Measurements from ENCODE around the gene GRM3.

GRM3 gene

DNA sequence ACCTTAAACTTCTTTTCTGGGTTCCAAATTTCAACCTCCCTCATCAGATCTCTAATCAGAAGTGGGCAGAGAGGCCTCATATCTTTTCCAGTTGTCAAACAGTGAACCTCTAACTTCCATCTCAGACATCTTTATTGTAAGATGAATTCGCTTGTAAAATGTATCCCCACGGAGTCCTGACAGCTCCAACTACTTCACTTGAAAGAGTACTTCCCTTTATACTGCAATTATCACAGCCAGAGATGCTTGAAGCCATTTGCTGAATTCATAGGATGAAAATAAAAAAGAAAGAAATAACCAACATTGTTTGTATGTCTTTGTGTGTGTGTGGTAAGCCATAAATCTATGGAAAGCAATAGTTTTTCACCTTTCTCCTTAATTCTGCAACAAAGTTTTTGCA lies 175.2 kb downstream of the GRM3 start:
- no peak overlapping the region for H3K27ac ChIP-seq (replicated peaks; ENCODE audit: low read length)
- peaks cover 0 to 3% of the 10 kb centered on the region in 2 donors for H3K9me3 ChIP-seq (replicated peaks in 1 of 2; ENCODE audit: control insufficient read depth in 2 of 2, insufficient read depth in 1 of 2, low read depth in 1 of 2, low read length in 2 of 2)
- no peak overlapping the region for H3K14ac ChIP-seq (ENCODE audit: low read length)
- no peak overlapping the region for H3K4ac ChIP-seq (ENCODE audit: low read length)
- no peaks in the 10 kb centered on the region for H3K36me3 ChIP-seq (replicated peaks in 1 of 2; ENCODE audit: control insufficient read depth in 2 of 2, insufficient read depth in 2 of 2, low read length in 2 of 2)
- H2BK15ac ChIP-seq (ENCODE audit: low read length) = no peak overlapping the region
- H2BK5ac ChIP-seq (ENCODE audit: low read length) = no peak overlapping the region
- H3K27me3 ChIP-seq (ENCODE audit: control insufficient read depth in 3 of 3, insufficient read depth in 3 of 3, low read depth in 1 of 3, low read length in 3 of 3) = no peaks in the 10 kb centered on the region
- H4K91ac ChIP-seq (ENCODE audit: low read depth, low read length, poor library complexity) = no peak overlapping the region
- H4K8ac ChIP-seq (ENCODE audit: low read depth, low read length) = no peak overlapping the region
- peaks cover 0 to 2% of the 10 kb centered on the region in 2 donors for H3K4me1 ChIP-seq (ENCODE audit: control insufficient read depth in 2 of 2, insufficient read depth in 1 of 2, low read depth in 1 of 2, low read length in 2 of 2)
- no peaks in the 10 kb centered on the region for H3K79me1 ChIP-seq (ENCODE audit: low read depth, low read length)
- WGBS, 2 donors (ENCODE audit: extremely low coverage in 2 of 2, insufficient read length in 2 of 2, insufficient replicate concordance in 1 of 2) = no CpG with 5 or more reads among the region's 2 CpGs
- H2BK12ac ChIP-seq (ENCODE audit: low read length) = no peak overlapping the region
- no peak overlapping the region for H2BK120ac ChIP-seq (ENCODE audit: low read depth, low read length)
- no peak overlapping the region for H3K4me2 ChIP-seq (ENCODE audit: insufficient read depth, low read length, poor library complexity, severe bottlenecking)
- no peak overlapping the region for H2AFZ ChIP-seq (ENCODE audit: low read length)
- H3K18ac ChIP-seq (ENCODE audit: low read length) = no peak overlapping the region
- H3K9ac ChIP-seq (ENCODE audit: low read depth, low read length, poor library complexity) = no peak overlapping the region
- no peak for DNase-seq (ENCODE audit: low spot score)
- H3K4me3 ChIP-seq (ENCODE audit: low read length in 2 of 2) = no peak overlapping the region
- no peak overlapping the region for H3K23ac ChIP-seq (ENCODE audit: low read depth, low read length, poor library complexity)
- no peak overlapping the region for H2AK5ac ChIP-seq (ENCODE audit: low read depth, low read length)

- H3K9ac ChIP-seq (ENCODE audit: low read depth, low read length, poor library complexity) = no peak overlapping the region
- H4K8ac ChIP-seq (ENCODE audit: low read depth, low read length) = no peak overlapping the region
- H3K4ac ChIP-seq (ENCODE audit: low read length) = no peak overlapping the region
- no peak overlapping the region for H3K18ac ChIP-seq (ENCODE audit: low read length)
- no peak overlapping the region for H2BK12ac ChIP-seq (ENCODE audit: low read length)
- H3K36me3 ChIP-seq (replicated peaks in 1 of 2; ENCODE audit: control insufficient read depth in 2 of 2, insufficient read depth in 2 of 2, low read length in 2 of 2) = no peaks in the 10 kb centered on the region
- no peak overlapping the region for H2AK5ac ChIP-seq (ENCODE audit: low read depth, low read length)
- H3K4me3 ChIP-seq (ENCODE audit: low read length in 2 of 2) = no peak overlapping the region
- no peak overlapping the region for H3K27ac ChIP-seq (replicated peaks; ENCODE audit: low read length)
- H3K4me2 ChIP-seq (ENCODE audit: insufficient read depth, low read length, poor library complexity, severe bottlenecking) = no peak overlapping the region
- H3K14ac ChIP-seq (ENCODE audit: low read length) = no peak overlapping the region
- WGBS, 2 donors (ENCODE audit: extremely low coverage in 2 of 2, insufficient read length in 2 of 2, insufficient replicate concordance in 1 of 2) = no CpG with 5 or more reads among the region's 2 CpGs
- no peaks in the 10 kb centered on the region for H3K9me3 ChIP-seq (replicated peaks in 1 of 2; ENCODE audit: control insufficient read depth in 2 of 2, insufficient read depth in 1 of 2, low read depth in 1 of 2, low read length in 2 of 2)
- no peak for DNase-seq (ENCODE audit: low spot score)
- H2BK120ac ChIP-seq (ENCODE audit: low read depth, low read length) = no peak overlapping the region
- H2BK5ac ChIP-seq (ENCODE audit: low read length) = no peak overlapping the region
- H2BK15ac ChIP-seq (ENCODE audit: low read length) = no peak overlapping the region
- H3K79me1 ChIP-seq (ENCODE audit: low read depth, low read length) = no peaks in the 10 kb centered on the region
- no peak overlapping the region for H3K23ac ChIP-seq (ENCODE audit: low read depth, low read length, poor library complexity)
- peaks cover 4 to 7% of the 10 kb centered on the region in 2 donors for H3K4me1 ChIP-seq (ENCODE audit: control insufficient read depth in 2 of 2, insufficient read depth in 1 of 2, low read depth in 1 of 2, low read length in 2 of 2)
- H3K27me3 ChIP-seq (ENCODE audit: control insufficient read depth in 3 of 3, insufficient read depth in 3 of 3, low read depth in 1 of 3, low read length in 3 of 3) = no peaks in the 10 kb centered on the region
- H4K91ac ChIP-seq (ENCODE audit: low read depth, low read length, poor library complexity) = no peak overlapping the region
- no peak overlapping the region for H2AFZ ChIP-seq (ENCODE audit: low read length)
Measured at GRCh38 chr7:86823769-86824168, 180.1 kb downstream of the GRM3 start.

GRCh38 chr7:86825264-86825663 lies 181.6 kb downstream of the GRM3 start:
- Histone ChIP-seq H3K4me1 (ENCODE audit: control insufficient read depth in 2 of 2, insufficient read depth in 1 of 2, low read depth in 1 of 2, low read length in 2 of 2) (peaks cover 4 to 7% of the 10 kb centered on the region in 2 donors), H3K36me3 (replicated peaks in 1 of 2; ENCODE audit: control insufficient read depth in 2 of 2, insufficient read depth in 2 of 2, low read length in 2 of 2) (no peaks in the 10 kb centered on the region), H3K27me3 (ENCODE audit: control insufficient read depth in 3 of 3, insufficient read depth in 3 of 3, low read depth in 1 of 3, low read length in 3 of 3) (no peaks in the 10 kb centered on the region), H2AK5ac (ENCODE audit: low read depth, low read length) (no peak overlapping the region), H2BK120ac (ENCODE audit: low read depth, low read length) (no peak overlapping the region), H2BK5ac (ENCODE audit: low read length) (no peak overlapping the region), H3K9me3 (replicated peaks in 1 of 2; ENCODE audit: control insufficient read depth in 2 of 2, insufficient read depth in 1 of 2, low read depth in 1 of 2, low read length in 2 of 2) (no peaks in the 10 kb centered on the region), H3K18ac (ENCODE audit: low read length) (no peak overlapping the region), H3K14ac (ENCODE audit: low read length) (no peak overlapping the region), H2BK15ac (ENCODE audit: low read length) (no peak overlapping the region), H3K79me1 (ENCODE audit: low read depth, low read length) (no peaks in the 10 kb centered on the region), H4K91ac (ENCODE audit: low read depth, low read length, poor library complexity) (no peak overlapping the region), H3K23ac (ENCODE audit: low read depth, low read length, poor library complexity) (no peak overlapping the region), H3K9ac (ENCODE audit: low read depth, low read length, poor library complexity) (no peak overlapping the region), H2BK12ac (ENCODE audit: low read length) (no peak overlapping the region), H2AFZ (ENCODE audit: low read length) (no peak overlapping the region), H3K4ac (ENCODE audit: low read length) (no peak overlapping the region), H3K4me2 (ENCODE audit: insufficient read depth, low read length, poor library complexity, severe bottlenecking) (no peak overlapping the region), H3K4me3 (ENCODE audit: low read length in 2 of 2) (no peak overlapping the region), H4K8ac (ENCODE audit: low read depth, low read length) (no peak overlapping the region), H3K27ac (replicated peaks; ENCODE audit: low read length) (no peak overlapping the region)
- WGBS, 2 donors (ENCODE audit: extremely low coverage in 2 of 2, insufficient read length in 2 of 2, insufficient replicate concordance in 1 of 2) = no CpG with 5 or more reads among the region's 4 CpGs
- no peak for DNase-seq (ENCODE audit: low spot score)

- Histone ChIP-seq H3K4me2 (ENCODE audit: insufficient read depth, low read length, poor library complexity, severe bottlenecking) (no peak overlapping the region), H4K8ac (ENCODE audit: low read depth, low read length) (no peak overlapping the region), H3K9ac (ENCODE audit: low read depth, low read length, poor library complexity) (no peak overlapping the region), H3K9me3 (replicated peaks in 1 of 2; ENCODE audit: control insufficient read depth in 2 of 2, insufficient read depth in 1 of 2, low read depth in 1 of 2, low read length in 2 of 2) (no peaks in the 10 kb centered on the region), H2BK15ac (ENCODE audit: low read length) (no peak overlapping the region), H2BK5ac (ENCODE audit: low read length) (no peak overlapping the region), H3K36me3 (replicated peaks in 1 of 2; ENCODE audit: control insufficient read depth in 2 of 2, insufficient read depth in 2 of 2, low read length in 2 of 2) (no peaks in the 10 kb centered on the region), H3K23ac (ENCODE audit: low read depth, low read length, poor library complexity) (no peak overlapping the region), H3K27ac (replicated peaks; ENCODE audit: low read length) (no peak overlapping the region), H3K79me1 (ENCODE audit: low read depth, low read length) (no peaks in the 10 kb centered on the region), H2AFZ (ENCODE audit: low read length) (no peak overlapping the region), H3K4ac (ENCODE audit: low read length) (no peak overlapping the region), H3K4me1 (ENCODE audit: control insufficient read depth in 2 of 2, insufficient read depth in 1 of 2, low read depth in 1 of 2, low read length in 2 of 2) (peaks cover 4 to 7% of the 10 kb centered on the region in 2 donors), H4K91ac (ENCODE audit: low read depth, low read length, poor library complexity) (no peak overlapping the region), H2BK12ac (ENCODE audit: low read length) (no peak overlapping the region), H3K14ac (ENCODE audit: low read length) (no peak overlapping the region), H2AK5ac (ENCODE audit: low read depth, low read length) (no peak overlapping the region), H3K27me3 (ENCODE audit: control insufficient read depth in 3 of 3, insufficient read depth in 3 of 3, low read depth in 1 of 3, low read length in 3 of 3) (no peaks in the 10 kb centered on the region), H3K4me3 (ENCODE audit: low read length in 2 of 2) (no peak overlapping the region), H3K18ac (ENCODE audit: low read length) (no peak overlapping the region), H2BK120ac (ENCODE audit: low read depth, low read length) (no peak overlapping the region)
- WGBS, 2 donors (ENCODE audit: extremely low coverage in 2 of 2, insufficient read length in 2 of 2, insufficient replicate concordance in 1 of 2) = no CpG with 5 or more reads among the region's 1 CpG
- DNase-seq (ENCODE audit: low spot score) = no peak
Measured at GRCh38 chr7:86826948-86827347, 183.2 kb downstream of the GRM3 start.

Measured in neuronal stem cell (in vitro differentiated cells).